Measurements from ENCODE around the gene UBAC1. TPM values are rescaled to one million over a fixed set of nuclear protein-coding genes. Genes with fewer than 3 reads are reported as not detected.

UBAC1 gene
- total RNA-seq, 2 donors from 2014 or later = 54.9 to 66.5 TPM

DNA sequence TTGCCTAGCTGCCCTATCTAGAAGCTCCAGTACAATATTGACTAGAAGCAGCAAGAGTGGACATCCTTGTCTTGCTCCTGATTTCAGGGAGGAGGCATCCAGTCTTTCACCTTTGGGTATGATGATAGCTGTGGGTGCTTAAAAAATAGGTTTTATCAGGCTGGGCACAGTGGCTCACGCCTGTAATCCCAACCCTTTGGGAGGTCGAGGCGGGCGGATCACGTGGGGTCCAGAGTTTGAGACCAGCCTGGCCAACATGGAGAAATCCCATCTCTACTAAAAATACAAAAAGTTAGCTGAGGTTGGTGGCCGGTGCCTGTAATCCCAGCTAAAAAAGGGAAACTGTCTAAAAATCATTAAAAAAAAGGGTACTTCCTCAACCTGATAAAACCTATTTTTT is 51.8 kb downstream of the UBAC1 start:
- peaks cover 11% of the 10 kb centered on the region for H3K4me1 ChIP-seq
- H3K27me3 ChIP-seq = no peaks in the 10 kb centered on the region
- no peak overlapping the region for H3K9ac ChIP-seq (ENCODE audit: low read depth in 2 of 2, low read length in 2 of 2)
- no peaks in the 10 kb centered on the region for H3K36me3 ChIP-seq
- intact Hi-C loops (cut with DNase I) = no loop called here
- no peak overlapping the region for H3K27ac ChIP-seq
- no peak overlapping the region for H3K4me3 ChIP-seq
- no peaks in the 10 kb centered on the region for H3K9me3 ChIP-seq
- DNase-seq = no peak
- TF ChIP-seq CTCF (IDR thresholded peaks at IDR 0.05) = no peak

DNA sequence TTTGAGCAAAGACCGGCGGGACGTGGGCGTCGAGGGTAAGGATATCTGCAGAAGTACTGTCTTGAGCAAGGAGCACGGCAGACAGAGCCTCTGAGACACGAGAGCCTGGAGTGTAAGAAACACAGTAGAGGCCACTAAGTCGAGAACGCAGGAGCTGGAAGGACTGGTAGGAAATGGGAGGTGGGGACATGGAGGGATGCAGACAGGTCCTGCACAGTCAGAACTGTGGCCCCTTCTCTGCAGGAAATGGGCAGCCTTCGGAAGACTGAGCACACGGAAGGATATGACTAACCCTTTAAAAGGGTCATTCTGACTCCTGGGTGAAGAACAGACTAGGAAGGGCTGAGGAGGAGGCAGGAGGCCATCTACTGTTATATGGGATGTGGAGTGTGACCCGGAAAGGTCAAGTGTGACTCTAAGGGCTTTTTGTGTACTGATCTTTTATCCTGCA is 52.4 kb downstream of the UBAC1 start:
- Histone ChIP-seq H3K27ac (no peak overlapping the region), H3K27me3 (no peaks in the 10 kb centered on the region), H3K4me1 (peaks cover 11% of the 10 kb centered on the region), H3K4me3 (peak overlapping the region; percentile 85), H3K9me3 (no peaks in the 10 kb centered on the region), H3K36me3 (no peaks in the 10 kb centered on the region), H3K9ac (ENCODE audit: low read depth in 2 of 2, low read length in 2 of 2) (no peak overlapping the region)
- intact Hi-C loops (cut with DNase I) = no loop called here
- no peak for TF ChIP-seq CTCF (IDR thresholded peaks at IDR 0.05)
- DNase-seq = no peak

GRCh38 chr9:135908093-135908753 is 53.0 kb downstream of the UBAC1 start:
- H3K27me3 ChIP-seq = no peaks in the 10 kb centered on the region
- TF ChIP-seq CTCF (IDR thresholded peaks at IDR 0.05) = no peak
- peak overlapping the region; percentile 76 for H3K27ac ChIP-seq
- H3K36me3 ChIP-seq = no peaks in the 10 kb centered on the region
- H3K4me1 ChIP-seq = peaks cover 11% of the 10 kb centered on the region
- peak overlapping the region; percentile 85 for H3K4me3 ChIP-seq
- no peaks in the 10 kb centered on the region for H3K9me3 ChIP-seq
- intact Hi-C loops (cut with DNase I) = no loop called here
- H3K9ac ChIP-seq (ENCODE audit: low read depth in 2 of 2, low read length in 2 of 2) = peak overlapping the region; percentile 63 to 66
- DNase-seq = no peak

- H3K9me3 ChIP-seq = no peaks in the 10 kb centered on the region
- intact Hi-C loops (cut with DNase I) = no loop called here
- TF ChIP-seq CTCF (IDR thresholded peaks at IDR 0.05) = no peak
These were observed 53.6 kb downstream of the UBAC1 start, which contains the start of gene CAMSAP1 for GRCh38 chr9:135907431-135908092. TSS of gene CAMSAP1 (minus strand) at chr9:135907546. CDS start at chr9:135907159, 387 bp downstream.

DNA sequence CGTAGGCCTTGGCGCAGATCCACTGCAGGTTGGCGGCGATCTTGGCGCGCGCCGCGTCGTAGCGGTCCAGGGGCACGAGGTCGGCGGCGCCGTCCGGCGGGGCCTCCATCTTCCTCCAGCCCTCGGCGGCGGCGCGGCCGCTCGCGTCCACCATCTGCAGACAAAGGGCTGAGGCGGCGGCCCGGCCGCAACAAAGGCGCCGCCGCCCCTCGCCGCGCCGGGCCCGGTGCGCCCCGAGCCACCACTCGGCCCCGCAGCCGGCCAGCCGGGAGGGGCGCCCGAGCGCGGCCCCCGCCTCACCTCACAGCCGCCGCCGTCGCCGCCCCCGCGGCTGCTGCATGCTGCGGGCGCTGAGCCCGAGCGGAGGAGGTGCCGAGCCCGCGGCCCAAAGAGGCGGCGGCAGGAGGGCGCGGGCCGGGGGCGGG is 54.2 kb downstream of the UBAC1 start:
- Histone ChIP-seq H3K9me3 (no peaks in the 10 kb centered on the region), H3K4me3 (peak overlapping the region; percentile 59), H3K27me3 (no peaks in the 10 kb centered on the region), H3K9ac (ENCODE audit: low read depth in 2 of 2, low read length in 2 of 2) (peak overlapping the region in 1 of 2 donors; percentile 49), H3K27ac (no peak overlapping the region), H3K4me1 (peaks cover 11% of the 10 kb centered on the region), H3K36me3 (no peaks in the 10 kb centered on the region)
- no peak for TF ChIP-seq CTCF (IDR thresholded peaks at IDR 0.05)
- intact Hi-C loops (cut with DNase I) = no loop called here
- DNase-seq = no peak

More at GRCh38 chr9:135907431-135908092, 53.6 kb downstream of the UBAC1 start, which contains the start of gene CAMSAP1:
- peak; percentile 91 for DNase-seq
- Histone ChIP-seq H3K4me1 (peaks cover 11% of the 10 kb centered on the region), H3K36me3 (no peaks in the 10 kb centered on the region), H3K4me3 (peak within 1 kb of the TSS; percentile 85), H3K27ac (peak within 1 kb of the TSS; percentile 76), H3K27me3 (no peaks in the 10 kb centered on the region), H3K9ac (ENCODE audit: low read depth in 2 of 2, low read length in 2 of 2) (peak within 1 kb of the TSS; percentile 66)

All from colonic mucosa (tissue), 4 donors.